ENCODE results near the gene LRFN2. TPM values are rescaled to one million over a fixed set of nuclear protein-coding genes. Genes with fewer than 3 reads are reported as not detected.

Gene LRFN2
- total RNA-seq, 1 experiment from 2014 or later, result not detected

- no peak overlapping the region for H3K4me3 ChIP-seq (ENCODE audit: low read depth, low read length)
- Mint-ChIP-seq H3K4me1 (ENCODE audit: low read depth, unreplicated experiment) (no peaks in the 10 kb centered on the region), H3K4me3 (ENCODE audit: unreplicated experiment) (no peak overlapping the region), H3K36me3 (ENCODE audit: insufficient read depth, unreplicated experiment) (no peaks in the 10 kb centered on the region), H3K27me3 (ENCODE audit: insufficient read depth, unreplicated experiment) (peaks cover 16% of the 10 kb centered on the region), H3K27ac (ENCODE audit: unreplicated experiment) (no peak overlapping the region), H3K9me3 (ENCODE audit: unreplicated experiment) (no peaks in the 10 kb centered on the region)
- no peaks in the 10 kb centered on the region for H3K9me3 ChIP-seq
- no TSS peak for BruUV-seq (replicated peaks)
- no peak for TF ChIP-seq CTCF (IDR thresholded peaks at IDR 0.05; ENCODE audit: insufficient read depth in 1 of 2, low read depth in 1 of 2, low read length in 1 of 2, severe bottlenecking in 1 of 2, unreplicated experiment in 1 of 2)
- DNase-seq, result no peak
- no peaks in the 10 kb centered on the region for H3K27me3 ChIP-seq (replicated peaks; ENCODE audit: control insufficient read depth, insufficient read depth, low read length)
- intact Hi-C loops (cut with micrococcal nuclease; ENCODE audit: unreplicated experiment), result no loop called here
- no peaks in the 10 kb centered on the region for H3K4me1 ChIP-seq
- no peaks in the 10 kb centered on the region for H3K36me3 ChIP-seq (ENCODE audit: control insufficient read depth, insufficient read depth, low read length)
- POLR2A ChIA-PET, result no interaction called here
- CTCF ChIA-PET, result no interaction called here
These were observed 58.1 kb downstream of the LRFN2 start for GRCh38 chr6:40529040-40529439.

- Histone ChIP-seq H3K9me3 (no peaks in the 10 kb centered on the region), H3K4me3 (ENCODE audit: low read depth, low read length) (no peak overlapping the region), H3K36me3 (ENCODE audit: control insufficient read depth, insufficient read depth, low read length) (no peaks in the 10 kb centered on the region), H3K4me1 (no peaks in the 10 kb centered on the region), H3K27me3 (replicated peaks; ENCODE audit: control insufficient read depth, insufficient read depth, low read length) (no peaks in the 10 kb centered on the region)
- H3K9me3 Mint-ChIP-seq (ENCODE audit: unreplicated experiment), result no peaks in the 10 kb centered on the region
- no peak overlapping the region for H3K27ac Mint-ChIP-seq (ENCODE audit: unreplicated experiment)
- no peak for TF ChIP-seq CTCF (IDR thresholded peaks at IDR 0.05; ENCODE audit: insufficient read depth in 1 of 2, low read depth in 1 of 2, low read length in 1 of 2, severe bottlenecking in 1 of 2, unreplicated experiment in 1 of 2)
- H3K4me3 Mint-ChIP-seq (ENCODE audit: unreplicated experiment), result no peak overlapping the region
- ChIA-PET CTCF (no interaction called here), POLR2A (no interaction called here)
- no peak for DNase-seq
- no peaks in the 10 kb centered on the region for H3K4me1 Mint-ChIP-seq (ENCODE audit: low read depth, unreplicated experiment)
- BruUV-seq (replicated peaks), result no TSS peak
- no peaks in the 10 kb centered on the region for H3K36me3 Mint-ChIP-seq (ENCODE audit: insufficient read depth, unreplicated experiment)
- peaks cover 10% of the 10 kb centered on the region for H3K27me3 Mint-ChIP-seq (ENCODE audit: insufficient read depth, unreplicated experiment)
- intact Hi-C loops (cut with micrococcal nuclease; ENCODE audit: unreplicated experiment), result no loop called here
These were observed 59.1 kb downstream of the LRFN2 start for GRCh38 chr6:40528051-40528450.

- Mint-ChIP-seq H3K4me1 (ENCODE audit: low read depth, unreplicated experiment) (no peaks in the 10 kb centered on the region), H3K4me3 (ENCODE audit: unreplicated experiment) (no peak overlapping the region), H3K27ac (ENCODE audit: unreplicated experiment) (no peak overlapping the region), H3K36me3 (ENCODE audit: insufficient read depth, unreplicated experiment) (no peaks in the 10 kb centered on the region), H3K27me3 (ENCODE audit: insufficient read depth, unreplicated experiment) (peaks cover 12% of the 10 kb centered on the region), H3K9me3 (ENCODE audit: unreplicated experiment) (no peaks in the 10 kb centered on the region)
- H3K4me1 ChIP-seq, result no peaks in the 10 kb centered on the region
- no peaks in the 10 kb centered on the region for H3K36me3 ChIP-seq (ENCODE audit: control insufficient read depth, insufficient read depth, low read length)
- DNase-seq, result no peak
- ChIA-PET CTCF (no interaction called here), POLR2A (no interaction called here)
- no peaks in the 10 kb centered on the region for H3K9me3 ChIP-seq
- intact Hi-C loops (cut with micrococcal nuclease; ENCODE audit: unreplicated experiment), result no loop called here
- no peak for TF ChIP-seq CTCF (IDR thresholded peaks at IDR 0.05; ENCODE audit: insufficient read depth in 1 of 2, low read depth in 1 of 2, low read length in 1 of 2, severe bottlenecking in 1 of 2, unreplicated experiment in 1 of 2)
- BruUV-seq (replicated peaks), result no TSS peak
- H3K4me3 ChIP-seq (ENCODE audit: low read depth, low read length), result no peak overlapping the region
- no peaks in the 10 kb centered on the region for H3K27me3 ChIP-seq (replicated peaks; ENCODE audit: control insufficient read depth, insufficient read depth, low read length)
These were observed 61.1 kb downstream of the LRFN2 start for GRCh38 chr6:40526036-40526435.

Measured in Caco-2 (cell line).